HG03095 (cell line): Measurements from ENCODE around the gene PTPRC.
"Not testable (repeated sequence)": the region's sequence is repeated elsewhere in the genome, so short reads cannot be mapped to it uniquely, and the experiment has no call there.

Source experiments
- ATAC-seq: cut with Tn5 transposase; IDR thresholded peaks from one replicate; pipeline ENCODE4 v1.9.1; 2021; ENCODE audit warnings: moderate library complexity; ENCODE audit not compliant: unreplicated experiment

PTPRC gene, protein sequence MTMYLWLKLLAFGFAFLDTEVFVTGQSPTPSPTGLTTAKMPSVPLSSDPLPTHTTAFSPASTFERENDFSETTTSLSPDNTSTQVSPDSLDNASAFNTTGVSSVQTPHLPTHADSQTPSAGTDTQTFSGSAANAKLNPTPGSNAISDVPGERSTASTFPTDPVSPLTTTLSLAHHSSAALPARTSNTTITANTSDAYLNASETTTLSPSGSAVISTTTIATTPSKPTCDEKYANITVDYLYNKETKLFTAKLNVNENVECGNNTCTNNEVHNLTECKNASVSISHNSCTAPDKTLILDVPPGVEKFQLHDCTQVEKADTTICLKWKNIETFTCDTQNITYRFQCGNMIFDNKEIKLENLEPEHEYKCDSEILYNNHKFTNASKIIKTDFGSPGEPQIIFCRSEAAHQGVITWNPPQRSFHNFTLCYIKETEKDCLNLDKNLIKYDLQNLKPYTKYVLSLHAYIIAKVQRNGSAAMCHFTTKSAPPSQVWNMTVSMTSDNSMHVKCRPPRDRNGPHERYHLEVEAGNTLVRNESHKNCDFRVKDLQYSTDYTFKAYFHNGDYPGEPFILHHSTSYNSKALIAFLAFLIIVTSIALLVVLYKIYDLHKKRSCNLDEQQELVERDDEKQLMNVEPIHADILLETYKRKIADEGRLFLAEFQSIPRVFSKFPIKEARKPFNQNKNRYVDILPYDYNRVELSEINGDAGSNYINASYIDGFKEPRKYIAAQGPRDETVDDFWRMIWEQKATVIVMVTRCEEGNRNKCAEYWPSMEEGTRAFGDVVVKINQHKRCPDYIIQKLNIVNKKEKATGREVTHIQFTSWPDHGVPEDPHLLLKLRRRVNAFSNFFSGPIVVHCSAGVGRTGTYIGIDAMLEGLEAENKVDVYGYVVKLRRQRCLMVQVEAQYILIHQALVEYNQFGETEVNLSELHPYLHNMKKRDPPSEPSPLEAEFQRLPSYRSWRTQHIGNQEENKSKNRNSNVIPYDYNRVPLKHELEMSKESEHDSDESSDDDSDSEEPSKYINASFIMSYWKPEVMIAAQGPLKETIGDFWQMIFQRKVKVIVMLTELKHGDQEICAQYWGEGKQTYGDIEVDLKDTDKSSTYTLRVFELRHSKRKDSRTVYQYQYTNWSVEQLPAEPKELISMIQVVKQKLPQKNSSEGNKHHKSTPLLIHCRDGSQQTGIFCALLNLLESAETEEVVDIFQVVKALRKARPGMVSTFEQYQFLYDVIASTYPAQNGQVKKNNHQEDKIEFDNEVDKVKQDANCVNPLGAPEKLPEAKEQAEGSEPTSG (N-terminal part only)

DNA sequence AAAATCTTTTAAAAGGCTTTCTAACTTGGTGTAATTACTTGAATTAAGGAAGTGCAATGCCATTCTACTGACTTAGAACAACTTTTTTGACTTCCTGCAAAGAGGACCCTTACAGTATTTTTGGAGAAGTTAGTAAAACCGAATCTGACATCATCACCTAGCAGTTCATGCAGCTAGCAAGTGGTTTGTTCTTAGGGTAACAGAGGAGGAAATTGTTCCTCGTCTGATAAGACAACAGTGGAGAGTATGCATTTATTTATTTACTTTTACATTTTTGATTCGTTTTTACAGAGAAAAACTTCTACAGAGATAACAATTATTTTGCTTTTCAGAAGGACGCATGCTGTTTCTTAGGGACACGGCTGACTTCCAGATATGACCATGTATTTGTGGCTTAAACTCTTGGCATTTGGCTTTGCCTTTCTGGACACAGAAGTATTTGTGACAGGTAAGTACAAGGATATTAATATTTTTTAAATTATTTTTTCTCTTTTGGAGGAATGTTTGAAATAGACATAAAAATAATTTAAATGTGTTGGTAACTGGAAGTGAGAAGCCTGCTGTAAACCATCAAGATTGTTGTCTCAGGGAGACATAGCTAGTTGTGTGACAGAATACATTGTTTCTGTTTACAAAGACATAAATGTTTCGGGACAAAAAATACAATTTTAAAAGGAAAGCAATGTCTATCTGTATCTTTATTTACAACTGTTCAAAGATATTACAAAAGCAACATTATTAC, at the start of gene PTPRC:
Gene PTPRC (plus strand): TSS at position 147 of the 742 bp plus-strand sequence. CDS start 229 bp downstream, at position 376.
- ATAC-seq: peak; percentile 76

DNA sequence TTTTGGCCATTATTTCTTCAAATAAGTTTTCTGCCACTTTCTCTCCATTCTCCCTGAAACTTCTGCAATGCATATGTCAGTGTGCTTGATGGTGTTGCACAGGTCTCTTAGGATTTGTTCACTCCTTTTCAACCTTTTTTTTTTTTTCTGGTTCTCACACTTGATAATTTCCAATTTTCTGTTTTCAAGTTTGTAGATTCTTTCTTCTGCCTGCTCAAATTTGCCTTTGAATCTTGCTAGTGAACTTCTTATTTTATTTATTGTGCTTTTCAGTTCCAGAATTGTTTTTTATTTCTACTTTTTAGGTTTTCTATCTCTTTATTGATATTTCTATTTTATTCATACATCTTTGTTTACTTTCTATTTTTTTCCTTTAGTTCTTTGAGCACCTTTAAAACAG, 48.4 kb upstream of the PTPRC start:
- no peak for ATAC-seq

DNA sequence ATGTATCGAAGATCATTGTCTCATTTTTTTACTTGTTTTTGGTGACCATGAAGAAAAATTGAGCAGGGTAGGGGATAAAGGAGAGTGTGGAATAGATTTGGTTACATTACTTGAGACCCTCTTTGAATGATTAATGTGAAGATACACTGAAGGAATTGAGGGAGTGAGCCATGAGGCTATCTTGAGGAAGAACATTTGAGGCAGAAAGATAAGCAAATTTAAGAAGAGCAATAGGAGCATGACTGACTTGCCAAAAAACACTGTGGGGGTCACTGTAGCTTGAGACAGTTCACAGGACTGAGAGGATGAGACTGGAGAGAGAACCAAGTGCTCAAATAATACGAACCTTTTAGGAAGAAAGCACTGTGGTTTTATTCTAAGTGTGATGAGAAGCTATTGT, 43.1 kb upstream of the PTPRC start:
- no peak for ATAC-seq

DNA sequence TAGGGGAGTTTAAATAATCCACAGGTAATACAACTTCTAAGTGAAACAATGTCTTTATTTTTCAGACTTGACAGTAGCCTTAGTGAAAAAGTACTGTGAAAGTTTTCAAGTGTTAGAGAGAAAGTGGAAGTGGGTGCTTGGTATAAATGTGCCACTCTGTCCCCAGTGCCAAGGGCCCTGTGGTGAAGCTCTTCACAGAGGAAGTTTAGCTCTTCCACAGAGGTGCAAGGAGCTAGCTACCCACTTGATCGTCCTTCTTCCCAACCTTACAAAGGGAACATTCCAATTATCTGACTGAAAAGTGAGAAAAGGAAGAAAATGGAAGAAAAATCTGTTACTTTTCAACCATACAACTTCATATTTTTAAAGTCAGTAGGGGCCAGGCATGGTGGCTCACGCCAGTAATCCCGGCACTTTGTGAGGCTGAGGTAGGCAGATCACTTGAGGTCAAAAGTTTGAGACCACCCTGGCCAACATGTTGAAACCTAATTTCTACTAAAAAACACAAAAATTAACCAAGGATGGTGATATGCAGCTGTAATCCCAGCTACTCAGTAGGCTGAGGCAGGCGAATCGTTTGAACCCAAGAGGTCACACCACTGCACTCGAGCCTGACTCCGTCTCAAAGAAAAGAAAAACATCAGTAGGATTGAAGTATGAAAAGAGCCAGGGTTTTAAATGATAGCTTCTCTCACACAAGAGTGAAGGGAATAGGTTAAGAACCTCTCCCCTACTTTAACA, 41.0 kb upstream of the PTPRC start:
- ATAC-seq: no peak

DNA sequence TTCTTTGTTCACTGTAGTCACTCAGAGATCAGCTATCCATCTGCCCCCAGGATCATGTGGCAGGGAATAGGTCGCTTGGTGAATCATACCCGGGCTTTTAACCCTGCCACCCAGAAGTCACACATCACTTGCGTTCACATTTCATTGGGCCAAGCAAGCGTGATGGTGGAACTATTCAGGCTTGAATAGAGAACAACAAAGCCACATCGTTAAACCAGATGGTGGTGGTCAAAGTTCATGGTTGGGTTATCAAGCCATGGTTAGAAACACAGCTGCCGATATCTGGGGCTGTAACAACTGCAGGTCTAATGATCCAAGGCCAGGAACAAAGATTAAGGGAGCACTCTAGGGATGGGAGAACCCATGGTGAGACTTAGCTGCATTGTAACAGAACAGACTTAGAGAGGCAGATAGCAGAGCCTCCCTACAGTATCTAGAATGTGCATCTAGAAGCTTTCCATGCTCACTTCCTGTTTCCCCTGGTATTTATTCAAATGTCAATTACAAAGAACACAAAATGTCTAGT, 40.0 kb upstream of the PTPRC start:
- ATAC-seq: peak; percentile 73

DNA sequence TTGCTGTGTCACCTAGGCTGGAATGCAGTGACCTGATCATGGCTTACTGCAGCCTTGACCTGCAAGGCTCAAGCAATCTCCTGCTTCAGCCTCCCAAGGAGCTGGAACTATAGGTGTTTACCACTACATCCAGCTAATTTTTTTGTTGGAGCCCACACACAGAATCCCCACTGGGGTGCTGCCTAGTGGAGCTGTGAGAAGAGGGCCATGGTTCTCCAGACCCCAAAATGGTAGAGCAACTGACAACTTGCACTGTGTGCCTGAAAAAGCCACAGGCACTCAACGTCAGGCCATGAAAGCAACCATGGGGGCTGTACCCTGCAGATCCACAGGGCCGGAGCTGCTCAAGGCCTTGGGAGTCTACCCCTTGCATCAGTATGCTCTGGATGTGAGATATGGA, 39.1 kb upstream of the PTPRC start:
- no peak for ATAC-seq

DNA sequence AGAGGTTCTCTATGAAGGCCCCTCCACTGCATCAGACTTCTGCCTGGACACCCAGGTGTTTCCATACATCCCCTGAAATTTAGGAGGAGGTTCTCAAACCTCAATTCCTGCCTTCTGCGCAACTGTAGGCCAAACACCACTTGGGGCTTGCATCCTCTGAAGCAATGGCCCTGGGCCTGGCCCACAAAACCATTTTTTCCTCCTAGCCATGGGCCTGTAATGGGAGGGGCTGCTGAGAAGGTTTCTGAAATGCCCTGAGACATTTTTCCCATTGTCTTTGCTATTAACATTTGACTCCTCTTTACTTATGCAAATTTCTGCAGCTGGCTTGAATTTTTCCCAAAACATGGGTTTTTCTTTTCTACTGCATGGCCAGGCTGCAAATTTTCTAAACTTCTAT, 37.9 kb upstream of the PTPRC start:
- ATAC-seq: no peak

DNA sequence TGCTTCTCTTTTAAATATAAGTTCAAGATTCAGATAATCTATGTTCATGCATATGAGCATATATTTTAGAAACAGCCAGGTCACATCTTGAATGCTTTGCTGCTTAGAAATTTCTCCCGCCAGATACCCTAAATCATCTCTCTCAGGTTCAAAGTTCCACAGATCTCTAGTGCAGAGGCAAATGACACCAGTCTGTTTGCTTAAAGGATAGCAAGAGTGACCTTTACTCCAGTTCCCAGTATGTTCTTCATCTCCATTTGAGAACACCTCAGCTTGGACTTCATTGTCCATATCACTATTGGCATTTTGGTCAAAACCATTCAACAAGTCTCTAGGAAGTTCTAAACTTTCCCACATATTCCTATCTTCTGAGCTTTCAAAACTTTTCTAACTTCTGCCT, 37.5 kb upstream of the PTPRC start:
- ATAC-seq: not testable (repeated sequence)

DNA sequence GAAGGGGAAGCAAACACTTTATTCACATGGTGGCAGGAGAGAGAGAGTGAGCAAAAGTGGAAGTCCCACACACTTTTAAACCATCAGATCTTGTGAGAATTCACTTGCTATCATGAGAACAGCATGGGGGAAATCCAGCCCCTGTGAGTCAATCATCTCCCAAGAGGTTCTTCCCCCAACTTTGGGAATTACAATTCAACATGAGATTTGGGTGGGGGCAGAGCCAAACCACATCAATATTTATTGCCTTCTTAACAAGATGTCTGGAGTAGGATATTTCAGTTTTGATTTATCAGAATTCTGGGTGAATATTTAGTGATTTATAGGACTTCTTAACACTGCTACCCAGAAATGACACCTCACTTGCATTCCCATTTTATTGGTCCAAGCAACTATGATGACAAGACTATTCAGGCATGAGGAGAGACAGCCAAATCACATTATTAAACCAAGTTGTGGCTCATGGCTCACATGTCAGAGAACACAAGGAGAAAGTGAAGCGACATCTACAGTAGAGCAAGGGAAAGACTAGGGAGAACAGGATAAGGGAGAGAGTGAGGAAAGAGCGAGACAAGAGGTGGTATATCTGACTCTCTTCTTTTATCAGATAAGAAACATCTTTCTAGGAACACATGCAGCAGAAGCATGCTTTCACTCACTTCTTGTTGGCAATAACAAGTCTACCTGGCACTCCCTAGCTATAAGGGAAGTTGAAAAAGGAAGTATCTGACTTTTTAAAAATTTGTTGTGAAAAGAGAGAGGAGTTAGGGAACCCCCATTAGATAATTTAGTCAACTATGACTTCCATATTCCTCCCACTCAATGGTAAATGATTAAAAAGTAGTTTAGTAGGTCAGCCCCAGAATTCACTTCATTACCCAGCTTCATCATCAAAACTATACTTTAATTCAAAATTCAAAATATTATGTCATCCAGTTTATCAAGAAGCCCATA, 36.6 kb upstream of the PTPRC start:
- ATAC-seq: no peak

DNA sequence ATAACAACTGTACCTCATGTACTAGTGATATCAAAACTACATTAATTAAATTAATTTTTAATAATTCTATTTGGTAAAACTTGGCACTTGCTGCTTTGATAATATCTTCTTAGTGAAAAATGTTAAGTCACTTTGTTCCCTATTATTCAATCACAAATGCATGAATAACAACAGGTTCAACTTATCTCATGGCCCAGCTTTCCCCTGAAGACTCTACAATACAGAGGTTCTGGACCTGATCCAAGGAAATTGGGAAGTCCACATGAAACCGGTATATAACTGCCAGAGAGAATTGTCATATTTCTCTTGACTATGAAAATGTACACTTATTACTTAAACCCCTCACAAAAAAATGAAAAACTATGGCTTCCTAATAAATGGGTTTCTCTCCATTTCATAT, 33.9 kb upstream of the PTPRC start:
- no peak for ATAC-seq

DNA sequence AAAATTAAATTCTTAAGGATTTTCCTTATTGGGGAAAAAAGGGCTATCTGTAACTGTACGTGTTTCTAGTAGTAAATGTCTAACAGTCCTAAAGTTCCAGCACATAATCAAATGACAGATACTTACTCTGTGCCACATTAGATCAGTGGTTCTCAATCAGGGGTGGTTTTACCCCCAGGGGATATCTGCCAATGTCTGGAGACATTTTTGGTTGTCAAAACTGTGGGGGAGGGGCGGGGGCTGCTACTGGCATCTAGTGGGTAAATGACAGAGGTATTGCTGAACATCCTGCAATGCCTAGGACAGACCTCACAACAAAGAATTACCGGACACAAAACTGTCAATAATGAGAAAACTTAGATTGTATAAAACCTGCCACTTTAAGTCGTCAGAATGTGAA, 33.4 kb upstream of the PTPRC start:
- no peak for ATAC-seq

DNA sequence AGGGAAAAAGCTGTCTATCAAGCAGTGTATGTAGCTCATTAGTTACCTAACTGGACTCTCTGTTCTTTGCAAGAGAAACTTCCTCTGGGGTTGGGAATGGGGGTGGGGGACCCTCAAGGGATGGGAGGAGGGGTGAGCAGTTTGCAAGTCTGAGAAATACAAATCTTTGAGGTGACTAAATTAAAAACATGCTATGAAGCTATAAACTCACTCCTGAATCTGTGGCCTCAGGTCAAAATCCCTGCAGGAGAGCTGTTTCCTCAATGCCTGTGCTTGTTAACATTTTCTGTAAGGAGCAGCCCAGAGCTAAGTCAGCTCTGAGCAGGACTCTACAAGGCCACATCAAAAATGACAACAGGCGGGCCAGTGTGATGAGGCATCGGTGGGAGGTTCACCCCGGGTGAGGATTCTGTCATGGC, 32.8 kb upstream of the PTPRC start:
- ATAC-seq: no peak

DNA sequence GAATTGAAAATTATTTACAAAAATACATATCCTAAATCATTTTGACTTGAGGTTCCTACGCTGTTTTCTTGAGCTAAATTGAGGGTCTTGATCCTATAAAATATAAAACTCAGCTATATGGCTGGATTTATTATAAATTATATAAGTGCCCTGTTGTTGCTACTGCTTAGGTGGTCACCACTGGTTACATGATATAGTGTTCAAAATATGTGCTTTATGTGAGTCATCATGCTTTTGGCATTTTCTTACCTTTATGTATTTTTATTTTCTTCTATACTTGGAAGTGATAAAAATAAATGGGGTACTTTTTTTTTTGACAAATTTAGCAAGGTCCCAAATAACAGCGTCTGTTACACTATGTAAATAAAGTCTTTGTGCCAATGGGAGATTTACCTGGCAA, 31.1 kb upstream of the PTPRC start:
- ATAC-seq: no peak

DNA sequence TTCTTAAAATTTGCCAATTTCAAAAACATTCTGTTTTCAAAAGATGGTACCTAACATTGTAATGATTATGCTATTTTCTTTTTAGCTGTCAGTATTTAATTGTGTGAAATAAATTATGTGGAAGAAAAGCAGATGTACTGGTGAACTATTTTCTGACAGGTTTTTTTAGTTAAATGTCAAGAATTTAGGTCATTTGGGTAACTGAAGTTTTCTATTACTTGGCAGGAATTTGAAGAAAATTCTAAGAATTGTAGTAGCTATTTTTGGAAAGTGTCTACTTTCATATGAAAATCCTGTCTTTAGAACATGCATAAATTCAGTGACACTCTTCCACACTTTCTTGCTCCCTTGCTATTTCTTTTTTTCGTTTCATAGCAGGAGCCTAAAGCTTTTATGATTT, 28.5 kb upstream of the PTPRC start:
- no peak for ATAC-seq

DNA sequence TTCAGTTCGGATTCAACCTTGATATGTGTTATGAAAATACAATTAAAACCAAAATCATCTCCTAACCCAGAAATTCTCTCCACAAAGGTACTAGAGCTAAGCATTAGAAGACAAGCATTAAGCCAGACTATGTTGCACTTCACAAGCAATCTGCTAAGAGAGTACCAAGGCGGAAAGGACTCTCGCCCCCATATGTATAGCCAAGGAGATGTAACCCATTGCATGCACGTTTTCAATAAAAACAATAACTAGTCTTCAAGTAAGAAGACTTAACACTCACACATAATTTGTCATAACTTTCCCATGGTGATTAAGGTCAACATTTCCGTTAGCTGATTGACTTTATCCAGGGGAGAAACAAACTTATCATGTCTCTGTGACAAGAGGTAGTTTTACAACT, 27.6 kb upstream of the PTPRC start:
- ATAC-seq: no peak

DNA sequence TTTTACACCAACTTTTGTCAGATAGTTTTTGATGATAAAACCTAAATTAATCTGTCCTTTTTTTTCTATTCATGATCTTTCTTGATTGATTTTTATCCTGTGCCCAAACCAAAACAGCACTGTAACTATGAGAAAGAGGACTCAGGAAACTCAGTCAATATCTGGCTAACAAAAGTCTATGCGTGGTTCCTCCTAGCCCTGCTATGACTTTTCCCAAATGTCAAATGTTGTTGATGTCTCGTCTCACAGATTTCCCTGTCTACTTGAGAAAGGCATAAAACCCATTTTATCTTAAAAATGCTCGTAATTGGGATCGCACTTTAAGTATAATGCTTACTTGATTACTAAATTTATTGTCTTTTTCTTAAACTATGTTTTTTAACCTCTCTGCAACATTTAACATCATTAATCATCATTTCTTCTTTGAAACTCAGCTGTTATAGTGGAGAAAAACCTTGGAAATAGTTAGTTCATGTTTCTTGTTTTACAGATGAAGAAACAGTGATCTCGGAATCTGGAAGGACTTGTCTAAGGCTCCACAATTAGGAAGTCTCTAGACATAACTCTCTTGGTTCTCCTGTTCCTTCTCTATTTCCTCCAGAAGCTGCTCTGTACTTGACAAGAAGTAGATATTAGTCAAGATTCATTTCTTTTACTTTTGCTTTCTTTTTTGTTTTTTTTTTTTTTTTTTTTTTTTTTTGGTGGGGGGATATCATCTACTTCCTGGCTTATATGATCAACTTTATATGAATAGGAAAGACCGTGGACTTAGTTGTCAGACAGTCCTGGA, 26.2 kb upstream of the PTPRC start:
- ATAC-seq: no peak

DNA sequence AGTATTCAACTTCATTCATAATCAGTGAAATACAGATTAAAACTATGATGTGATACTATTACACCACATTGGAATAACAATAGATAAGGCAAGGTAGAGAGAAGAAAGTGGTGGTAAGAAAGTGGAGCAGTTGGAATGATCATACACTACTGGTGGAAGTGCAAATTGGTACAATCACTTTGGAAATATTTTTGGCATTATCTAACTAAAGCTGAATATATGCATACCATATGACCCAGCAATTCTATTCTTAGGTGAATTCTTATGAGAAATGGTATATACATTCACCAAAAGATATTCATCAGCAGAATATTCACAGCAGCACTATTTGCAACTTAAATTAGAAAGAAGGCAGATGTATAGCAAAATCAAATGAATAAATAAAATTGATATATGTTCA, 21.4 kb upstream of the PTPRC start:
- no peak for ATAC-seq
